Transverse colon (tissue), 4 donors: Measurements from ENCODE around the gene IL20RA. TPM values are rescaled to one million over a fixed set of nuclear protein-coding genes. Genes with fewer than 3 reads are reported as not detected.

Experiments used
- DNase-seq: peaks from one replicate; pipeline ENCODE4 v3.0.0-alpha.2; 2019
- H3K27ac ChIP-seq, 4 donors: fragments of 200-600 bp; sonication (generic); 2 replicates each; pipeline ENCODE4 v1.5.1; 2016 to 2018; ENCODE audit warnings: inconsistent platforms in 4 of 4
- H3K27me3 ChIP-seq: fragments of 200-600 bp; sonication (generic); 2 replicates; pipeline ENCODE4 v1.5.1; 2017; ENCODE audit warnings: inconsistent platforms
- H3K36me3 ChIP-seq, 4 donors: fragments of 200-600 bp; sonication (generic); 2 replicates each; pipeline ENCODE4 v1.5.1; 2017 to 2019; ENCODE audit warnings: inconsistent platforms in 4 of 4
- H3K4me1 ChIP-seq, 4 donors: fragments of 200-600 bp; sonication (generic); 2 replicates each; pipeline ENCODE4 v1.5.1; 2017 to 2020; ENCODE audit warnings: inconsistent platforms in 4 of 4
- H3K4me3 ChIP-seq, 4 donors: fragments of 200-600 bp; sonication (generic); 1 replicate in 1 of 4; 2 replicates in 3 of 4; pipeline versions ENCODE4 v1.5.1 to v1.6.1; 2017 to 2019; ENCODE audit warnings: inconsistent platforms in 4 of 4
- H3K9me3 ChIP-seq, 2 donors: fragments of 200-600 bp; sonication (generic); 2 replicates each; pipeline ENCODE4 v1.5.1; 2017 to 2019; ENCODE audit warnings: inconsistent platforms in 2 of 2
- EP300 ChIP-seq: sonication (generic); formaldehyde crosslinking; IDR thresholded peaks from one replicate; pipeline ENCODE4 v1.6.1; 2017; ENCODE audit warnings: antibody characterized with exemption, low read depth
- POLR2A ChIP-seq: fragments of 450-650 bp; IDR thresholded peaks from one replicate; pipeline ENCODE4 v1.6.1; 2016; ENCODE audit warnings: antibody characterized with exemption, mild to moderate bottlenecking, moderate library complexity
- POLR2AphosphoS5 ChIP-seq, 3 donors: sonication (generic); formaldehyde crosslinking; IDR thresholded peaks; one replicate each; pipeline ENCODE4 v1.6.1; 2016; ENCODE audit warnings: antibody characterized with exemption in 3 of 3
- WGBS, 2 donors: methylation state at CpG; one replicate each; pipeline ENCODE4 v1.1.5; 2018; ENCODE audit warnings: low coverage in 1 of 2; 5-methylcytosine and 5-hydroxymethylcytosine counted together
- in situ Hi-C, 4 donors: fragments of 200-750 bp; cut with MboI; loops; one replicate each; pipeline versions ENCODE4 v1.15.0 to v1.15.1; 2017; ENCODE audit warnings: low sequenced_read_pairs in 3 of 4, low pct_ligation_motif_present in 1 of 4, low pct_unique_long_range_greater_than_20kb in 1 of 4
- intact Hi-C: fragments of 100-400 bp; cut with DNase I; formaldehyde crosslinking; loops from one replicate; pipeline ENCODE4 v1.15.1; 2023; ENCODE audit warnings: low total_unique reads
- total RNA-seq, 4 donors: library from RNA; depleted of rRNA; stranded (reverse); fragments of >200 nt; gene quantifications; one replicate each; pipeline ENCODE4 v1.1.0, GENCODE V29; 2016
- TF ChIP-seq, protein P1 (sequence below), 5 experiments: fragments of 200-600 bp in 3 of 5; fragments of 450-650 bp in 2 of 5; sonication (generic) in 3 of 5; IDR thresholded peaks; 1 replicate in 2 of 5; 2 replicates in 3 of 5; pipeline ENCODE4 v1.5.1; 2016 to 2017; ENCODE audit warnings: antibody characterized with exemption in 5 of 5, inconsistent platforms in 3 of 5, mild to moderate bottlenecking in 2 of 5, moderate library complexity in 1 of 5

The IL20RA gene
- total RNA-seq, 4 donors from 2014 or later = 7.4 to 20.5 (median 11.3) TPM

GRCh38 chr6:137011406-137011805 is 33.4 kb downstream of the IL20RA start:
- intact Hi-C loops = no loop called here
- Histone ChIP-seq H3K4me1 (peaks cover 0 to 4% (median 0%) of the 10 kb centered on the region in 4 donors), H3K36me3 (no peaks in the 10 kb centered on the region), H3K9me3 (no peaks in the 10 kb centered on the region), H3K27ac (no peak overlapping the region), H3K4me3 (no peak overlapping the region), H3K27me3 (no peaks in the 10 kb centered on the region)
- DNase-seq = no peak
- 78 to 96% methylated on average over 2 of the region's 2 CpGs for WGBS, 2 donors
- in situ Hi-C loops = no loop called here
- TF ChIP-seq EP300 (no peak), POLR2A (no peak), POLR2AphosphoS5 (IDR thresholded peaks at IDR 0.05) (no peak)
- TF ChIP-seq, protein P1, sequence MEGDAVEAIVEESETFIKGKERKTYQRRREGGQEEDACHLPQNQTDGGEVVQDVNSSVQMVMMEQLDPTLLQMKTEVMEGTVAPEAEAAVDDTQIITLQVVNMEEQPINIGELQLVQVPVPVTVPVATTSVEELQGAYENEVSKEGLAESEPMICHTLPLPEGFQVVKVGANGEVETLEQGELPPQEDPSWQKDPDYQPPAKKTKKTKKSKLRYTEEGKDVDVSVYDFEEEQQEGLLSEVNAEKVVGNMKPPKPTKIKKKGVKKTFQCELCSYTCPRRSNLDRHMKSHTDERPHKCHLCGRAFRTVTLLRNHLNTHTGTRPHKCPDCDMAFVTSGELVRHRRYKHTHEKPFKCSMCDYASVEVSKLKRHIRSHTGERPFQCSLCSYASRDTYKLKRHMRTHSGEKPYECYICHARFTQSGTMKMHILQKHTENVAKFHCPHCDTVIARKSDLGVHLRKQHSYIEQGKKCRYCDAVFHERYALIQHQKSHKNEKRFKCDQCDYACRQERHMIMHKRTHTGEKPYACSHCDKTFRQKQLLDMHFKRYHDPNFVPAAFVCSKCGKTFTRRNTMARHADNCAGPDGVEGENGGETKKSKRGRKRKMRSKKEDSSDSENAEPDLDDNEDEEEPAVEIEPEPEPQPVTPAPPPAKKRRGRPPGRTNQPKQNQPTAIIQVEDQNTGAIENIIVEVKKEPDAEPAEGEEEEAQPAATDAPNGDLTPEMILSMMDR (IDR thresholded peaks at IDR 0.05) = no peak

GRCh38 chr6:137010128-137010718 is 34.5 kb downstream of the IL20RA start:
- WGBS, 2 donors = 82 to 84% methylated on average over 4 of the region's 4 CpGs
- DNase-seq = no peak
- H3K4me3 ChIP-seq = no peak overlapping the region
- intact Hi-C loops (no loop called here), in situ Hi-C loops (no loop called here)
- H3K4me1 ChIP-seq = peaks cover 0 to 1% (median 0%) of the 10 kb centered on the region in 4 donors
- H3K27ac ChIP-seq = no peak overlapping the region
- TF ChIP-seq POLR2AphosphoS5 (IDR thresholded peaks at IDR 0.05) = no peak
- no peak for TF ChIP-seq EP300
- no peak for TF ChIP-seq POLR2A
- no peaks in the 10 kb centered on the region for H3K36me3 ChIP-seq
- H3K27me3 ChIP-seq = no peaks in the 10 kb centered on the region
- no peaks in the 10 kb centered on the region for H3K9me3 ChIP-seq

GRCh38 chr6:137008204-137008603 is 36.6 kb downstream of the IL20RA start:
- no peaks in the 10 kb centered on the region for H3K36me3 ChIP-seq
- no peak for DNase-seq
- no peaks in the 10 kb centered on the region for H3K9me3 ChIP-seq
- intact Hi-C loops (no loop called here), in situ Hi-C loops (no loop called here)
- no peaks in the 10 kb centered on the region for H3K27me3 ChIP-seq
- H3K27ac ChIP-seq = no peak overlapping the region
- no peaks in the 10 kb centered on the region for H3K4me1 ChIP-seq
- WGBS, 2 donors = 85 to 88% methylated on average over 3 to 9 of the region's 9 CpGs
- TF ChIP-seq EP300 (no peak), POLR2A (no peak), POLR2AphosphoS5 (IDR thresholded peaks at IDR 0.05) (no peak)
- TF ChIP-seq, protein P1 (IDR thresholded peaks at IDR 0.05) = no peak
- no peak overlapping the region for H3K4me3 ChIP-seq

GRCh38 chr6:137006056-137006455 is 38.7 kb downstream of the IL20RA start:
- 89% methylated on average over 9 of the region's 9 CpGs; no CpG with 5 or more reads in 1 of the 2 donors for WGBS, 2 donors
- H3K4me3 ChIP-seq = no peak overlapping the region
- in situ Hi-C loops = no loop called here

More at GRCh38 chr6:137006056-137006455, 38.7 kb downstream of the IL20RA start:
- Histone ChIP-seq H3K27me3 (no peaks in the 10 kb centered on the region), H3K9me3 (no peaks in the 10 kb centered on the region), H3K27ac (no peak overlapping the region), H3K4me1 (peaks cover 0 to 15% (median 3%) of the 10 kb centered on the region in 4 donors), H3K36me3 (no peaks in the 10 kb centered on the region)
- TF ChIP-seq EP300 (no peak), POLR2AphosphoS5 (IDR thresholded peaks at IDR 0.05) (no peak), POLR2A (no peak)
- TF ChIP-seq, protein P1 (IDR thresholded peaks at IDR 0.05) = no peak
- no peak for DNase-seq
- intact Hi-C loops = no loop called here
